GM18861 (cell line): Measurements from ENCODE around the gene IL17REL.

Experiments used
- ATAC-seq: cut with Tn5 transposase; IDR thresholded peaks from one replicate; pipeline ENCODE4 v1.9.1; 2021; ENCODE audit not compliant: unreplicated experiment

Gene IL17REL

DNA sequence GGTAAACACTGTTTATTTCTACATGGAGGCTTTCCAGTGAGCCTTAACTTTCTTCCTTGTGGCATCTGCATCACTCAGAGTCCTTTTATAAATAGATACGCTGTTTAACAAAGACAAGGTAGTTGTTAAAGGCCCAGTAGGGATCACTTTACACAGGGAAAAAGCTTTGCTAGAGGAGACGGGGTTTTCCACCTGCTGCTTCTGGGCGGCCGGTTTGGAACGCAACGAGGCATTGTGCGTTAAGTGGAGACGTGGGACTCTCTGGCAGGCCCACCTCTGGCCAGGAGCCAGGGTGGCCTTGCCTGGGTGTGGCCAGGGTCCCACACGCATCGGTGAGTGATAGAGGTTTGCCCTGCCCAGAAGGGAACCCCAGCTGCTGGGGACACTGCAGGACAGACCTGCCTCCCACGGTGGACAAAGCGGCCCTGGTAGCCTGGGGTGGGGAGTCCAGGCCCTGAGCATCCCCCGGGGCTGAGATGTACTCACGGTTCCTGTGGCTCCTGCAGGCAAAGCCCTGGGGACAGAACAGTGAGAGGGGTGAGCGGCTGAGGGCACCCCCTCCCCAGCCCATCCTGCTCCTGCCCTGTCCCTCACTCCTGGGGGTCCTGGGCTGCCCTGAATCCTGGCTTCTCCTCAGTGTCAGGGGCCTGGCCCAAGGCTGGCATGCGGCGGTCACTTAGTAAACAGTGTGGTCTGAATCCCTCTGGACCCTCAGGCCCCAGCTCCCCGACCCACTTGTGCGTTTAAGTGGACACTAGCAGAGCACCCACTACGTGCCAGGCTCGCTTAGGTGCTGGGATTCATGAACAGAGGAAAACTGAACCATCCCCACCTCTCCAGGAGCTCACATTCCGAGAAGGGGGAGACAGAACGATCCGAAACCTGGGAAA, 4.2 kb downstream of the IL17REL start:
- no peak for ATAC-seq

DNA sequence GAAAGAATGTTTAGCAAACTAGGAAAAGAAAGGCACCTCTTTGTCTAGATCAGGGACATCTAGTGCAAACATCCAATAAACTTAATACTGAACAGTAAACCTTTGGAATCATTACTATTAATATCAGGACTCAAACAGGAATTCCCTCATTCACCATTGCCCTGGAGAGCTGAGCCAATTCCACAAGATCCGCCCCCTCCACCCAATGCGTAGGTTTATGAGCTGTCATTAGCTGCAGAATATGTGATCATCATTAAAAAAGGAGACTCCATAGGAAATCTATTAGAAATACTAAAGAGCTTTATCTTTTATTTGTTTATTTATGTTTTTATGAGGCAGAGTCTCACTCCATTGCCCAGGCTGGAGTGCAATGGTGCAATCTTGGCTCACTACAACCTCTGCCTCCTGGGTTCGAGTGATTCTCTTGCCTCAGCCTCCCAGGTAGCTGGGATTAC, 5.5 kb downstream of the IL17REL start:
- no peak for ATAC-seq

DNA sequence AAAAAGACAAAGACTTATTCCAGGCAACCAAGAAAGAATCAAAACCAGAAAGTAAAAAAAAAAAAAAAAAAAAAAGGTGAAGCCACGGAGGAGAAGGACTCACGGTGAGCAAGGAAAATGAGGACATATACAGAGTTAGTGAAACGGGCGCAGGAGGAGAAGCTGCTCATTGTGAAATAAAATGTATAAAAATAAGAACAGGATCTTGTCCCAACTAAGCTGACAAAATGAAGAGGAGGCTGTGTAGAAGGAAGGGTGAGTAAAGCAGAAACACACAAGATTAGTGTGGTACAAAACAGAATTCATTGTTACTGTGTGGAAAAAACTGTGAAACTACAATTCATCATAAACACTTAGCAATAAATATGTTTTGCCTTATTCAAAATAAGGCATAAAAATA, 7.6 kb downstream of the IL17REL start:
- no peak for ATAC-seq

DNA sequence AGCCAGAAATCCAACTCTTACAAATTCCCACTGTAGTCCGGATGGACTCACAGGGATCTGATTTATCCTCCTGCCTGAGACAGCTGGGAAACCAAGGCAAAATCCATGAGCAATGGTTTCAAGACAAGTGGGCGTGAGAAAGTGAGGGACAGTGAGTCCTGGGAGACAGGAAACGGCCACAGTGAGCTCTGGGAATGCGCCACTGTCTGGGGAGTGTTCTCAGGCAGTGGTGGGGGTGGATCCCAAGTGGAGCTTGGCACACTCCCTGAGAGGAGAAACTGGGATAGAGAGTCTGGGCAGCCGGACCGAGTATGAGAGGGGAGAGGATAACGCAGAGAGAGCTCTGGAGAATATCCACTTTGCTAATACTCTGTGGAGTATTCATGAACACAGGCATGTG, 9.8 kb downstream of the IL17REL start:
- ATAC-seq, result no peak

DNA sequence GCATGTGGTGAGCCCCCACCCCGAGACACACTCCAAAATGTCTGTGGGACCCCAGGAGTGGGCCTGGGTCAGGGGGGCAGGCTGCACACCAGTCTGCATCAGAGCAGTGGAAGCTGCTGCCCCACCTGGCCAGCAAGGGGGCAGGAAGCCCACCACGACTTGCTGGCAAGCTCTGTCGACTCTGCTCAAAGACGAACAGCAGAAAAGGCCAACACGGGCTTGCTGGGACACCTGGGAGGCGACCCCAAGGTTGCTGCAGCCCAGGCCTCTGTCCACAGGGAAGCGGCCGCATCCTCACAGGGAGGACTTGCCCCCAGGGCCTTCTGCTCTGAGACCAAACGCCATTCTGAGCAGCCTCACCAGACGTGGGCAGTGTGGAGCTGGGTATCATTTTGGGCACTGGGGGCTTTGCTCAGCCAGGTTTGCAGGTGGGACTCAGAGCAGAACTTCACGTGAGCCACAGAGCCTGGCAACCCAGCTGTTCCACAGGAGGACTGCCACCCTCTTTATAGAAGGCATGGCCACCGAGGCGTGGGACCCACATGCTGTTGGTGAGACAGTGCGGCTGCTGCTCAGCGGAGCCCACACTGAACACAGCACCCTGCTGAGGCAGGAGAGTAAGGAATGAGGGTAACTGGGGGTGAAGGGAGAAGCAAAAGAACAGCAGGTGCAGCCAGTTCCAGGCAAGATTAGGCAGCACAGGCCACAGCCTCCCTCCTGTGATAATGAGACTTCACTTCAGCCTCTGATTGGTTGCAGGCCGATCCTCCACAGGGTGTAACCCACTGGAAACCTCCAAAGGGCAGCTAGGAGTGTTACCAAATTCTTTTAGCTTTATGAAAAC, 11.0 kb downstream of the IL17REL start:
- ATAC-seq, result no peak

DNA sequence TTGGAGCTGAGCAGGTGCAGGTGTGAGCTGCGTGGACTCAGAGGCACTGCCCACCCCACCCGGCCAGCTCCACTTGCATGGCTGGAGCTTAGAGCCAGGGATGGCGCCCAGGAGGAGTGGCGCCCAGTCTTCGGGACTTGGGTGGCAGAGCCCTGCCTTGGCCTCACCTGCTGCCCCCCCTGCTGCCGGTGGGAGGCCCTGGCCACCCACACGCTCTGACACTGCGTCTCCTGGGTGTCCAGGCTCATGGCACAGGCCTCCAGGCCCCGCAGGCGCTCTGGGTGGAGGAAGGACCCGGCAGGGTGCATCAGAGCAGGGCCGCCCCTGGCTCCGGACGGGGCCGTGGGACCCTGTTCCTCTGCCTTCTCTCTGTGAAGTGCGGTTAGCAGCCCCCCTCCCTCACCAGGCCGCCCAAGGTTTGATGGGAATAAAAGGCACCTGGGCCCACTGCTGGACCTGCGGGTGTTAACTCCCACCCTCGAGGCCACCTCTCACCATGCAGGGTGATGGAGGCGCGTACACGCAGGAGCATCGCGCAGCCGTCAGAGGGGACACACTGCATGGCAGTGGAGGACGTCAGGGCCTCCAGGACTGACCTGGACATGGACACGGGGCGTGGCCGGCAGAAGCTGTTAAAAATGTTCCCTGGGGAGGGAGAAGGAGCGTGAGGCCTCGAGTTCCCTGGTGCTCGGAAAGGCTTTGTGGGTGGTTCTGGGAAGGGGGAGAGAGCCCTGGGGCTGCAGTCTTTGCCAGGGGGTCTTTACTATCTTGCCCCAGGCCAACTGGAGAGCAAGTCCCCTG, 11.8 kb downstream of the IL17REL start:
- no peak for ATAC-seq

DNA sequence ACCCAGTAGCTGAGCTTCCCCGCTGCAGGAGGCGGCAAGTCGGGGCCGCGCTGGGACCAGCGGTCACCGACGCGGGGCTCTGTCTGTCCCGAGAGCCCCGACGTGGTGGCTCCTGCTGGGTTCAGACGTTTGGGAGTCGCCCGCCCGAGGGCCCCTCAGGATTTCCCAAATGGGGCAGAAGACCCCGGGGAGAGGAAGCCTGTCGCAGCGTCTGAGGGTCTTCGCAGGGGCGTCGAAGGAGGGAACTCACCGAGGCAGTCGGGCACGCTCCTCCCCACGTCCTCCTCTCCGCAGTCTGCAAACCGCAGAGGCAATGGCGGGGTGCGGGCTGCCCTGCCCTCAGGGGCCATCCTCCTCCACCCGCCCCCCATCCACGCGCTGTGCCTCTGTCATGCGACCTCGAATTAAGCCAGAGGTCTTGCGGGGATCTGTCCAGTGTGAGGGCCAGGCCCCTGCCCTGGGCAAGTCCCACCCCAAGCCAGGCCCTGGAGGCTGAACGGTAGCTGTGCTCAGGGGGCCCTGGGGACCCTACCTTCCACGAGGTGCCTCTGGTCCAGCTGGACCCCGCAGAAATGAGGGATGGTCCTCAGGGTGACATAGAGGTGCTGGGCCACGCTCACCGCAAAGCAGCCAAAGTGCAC, 12.5 kb downstream of the IL17REL start:
- ATAC-seq, result no peak

DNA sequence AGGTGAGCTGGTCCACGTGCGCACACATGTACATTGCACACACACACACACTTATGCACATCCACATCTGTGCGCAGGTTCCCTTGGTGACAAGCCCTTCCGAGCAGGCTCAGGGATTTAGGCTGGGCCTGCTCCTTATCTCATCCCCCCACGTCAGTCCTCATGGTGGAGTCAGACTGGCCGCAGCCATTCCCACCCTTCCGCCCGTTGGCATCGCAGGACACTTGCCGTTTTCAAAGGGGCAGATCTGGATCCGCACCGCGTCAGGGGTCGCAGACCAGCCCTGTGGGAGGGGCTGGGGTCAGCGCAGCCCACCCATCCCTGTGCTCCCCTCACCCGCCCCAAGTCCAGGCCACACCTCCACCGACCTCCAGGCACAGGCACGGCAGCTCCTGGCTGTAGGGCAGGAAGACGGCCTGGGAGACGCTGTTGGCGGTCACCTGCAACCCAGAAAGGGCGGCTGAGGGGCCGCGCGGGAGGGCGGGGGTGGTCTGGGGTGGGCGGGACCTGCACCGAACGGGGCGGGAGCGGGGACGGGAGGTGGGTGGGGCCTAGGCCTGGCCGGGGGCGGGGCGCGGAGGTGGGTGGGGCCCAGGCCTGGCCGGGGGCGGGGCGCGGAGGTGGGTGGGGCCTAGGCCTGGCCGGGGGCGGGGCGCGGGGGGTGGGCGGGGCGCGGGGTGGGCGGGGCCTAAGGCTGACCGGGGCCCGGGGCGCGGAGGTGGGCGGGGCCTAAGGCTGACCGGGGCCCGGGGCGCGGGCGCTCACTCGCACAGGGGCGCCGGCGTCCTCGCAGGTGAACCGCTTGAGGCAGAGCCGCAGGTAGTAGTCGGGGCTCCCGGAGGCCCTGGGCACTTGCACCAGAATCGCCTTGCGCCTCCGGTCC, 13.3 kb downstream of the IL17REL start:
- no peak for ATAC-seq

DNA sequence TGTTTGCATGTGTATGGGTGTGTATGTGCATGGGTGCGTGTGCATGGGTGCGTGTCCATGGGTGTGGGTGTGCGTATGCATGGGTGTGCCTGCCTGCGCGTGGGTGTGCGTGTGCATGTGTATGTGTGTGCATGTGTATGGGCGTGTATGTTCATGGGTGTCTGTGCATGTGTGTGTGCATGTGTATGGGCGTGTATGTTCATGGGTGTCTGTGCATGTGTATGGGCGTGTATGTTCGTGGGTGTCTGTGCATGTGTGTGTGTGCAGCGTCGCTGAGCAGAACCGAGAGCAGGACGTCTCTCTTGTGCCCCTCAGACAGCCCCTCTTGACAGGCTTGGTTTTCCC, 13.9 kb downstream of the IL17REL start:
- no peak for ATAC-seq

DNA sequence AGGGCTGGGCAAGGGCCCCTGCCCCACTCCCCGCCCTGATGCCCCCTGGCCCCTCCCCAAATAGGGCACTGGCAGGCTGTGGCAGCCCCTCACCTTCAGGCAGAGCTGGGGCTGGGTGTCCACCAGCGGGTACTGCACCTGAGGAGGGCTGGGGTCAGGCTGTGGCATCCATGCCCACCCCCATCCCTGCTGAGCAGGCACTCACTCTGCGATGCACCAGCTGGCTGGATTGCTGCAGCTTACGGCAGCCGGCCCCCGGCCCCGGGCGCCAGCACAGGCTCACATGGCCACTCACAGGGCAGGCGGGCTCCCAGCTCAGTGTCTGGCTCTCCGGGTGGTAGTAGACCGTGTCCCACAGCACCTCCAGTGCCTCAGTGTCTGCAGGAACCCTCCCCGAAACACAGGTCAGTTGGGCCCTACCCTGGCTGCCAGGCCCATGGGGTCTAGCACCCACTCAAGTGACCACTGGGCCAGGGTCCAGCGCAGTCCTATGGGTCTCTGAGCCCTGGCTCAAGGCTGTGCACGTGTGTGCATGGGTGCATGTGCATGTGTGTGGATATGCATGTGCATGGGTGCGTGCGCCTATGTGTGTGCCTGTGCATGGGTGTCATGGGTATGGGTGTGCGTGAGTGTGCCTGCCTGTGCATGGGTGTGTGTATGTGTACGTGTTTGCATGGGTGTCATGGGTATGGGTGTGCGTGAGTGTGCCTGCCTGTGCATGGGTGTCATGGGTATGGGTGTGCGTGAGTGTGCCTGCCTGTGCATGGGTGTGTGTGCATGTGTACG, 14.4 kb downstream of the IL17REL start:
- no peak for ATAC-seq

DNA sequence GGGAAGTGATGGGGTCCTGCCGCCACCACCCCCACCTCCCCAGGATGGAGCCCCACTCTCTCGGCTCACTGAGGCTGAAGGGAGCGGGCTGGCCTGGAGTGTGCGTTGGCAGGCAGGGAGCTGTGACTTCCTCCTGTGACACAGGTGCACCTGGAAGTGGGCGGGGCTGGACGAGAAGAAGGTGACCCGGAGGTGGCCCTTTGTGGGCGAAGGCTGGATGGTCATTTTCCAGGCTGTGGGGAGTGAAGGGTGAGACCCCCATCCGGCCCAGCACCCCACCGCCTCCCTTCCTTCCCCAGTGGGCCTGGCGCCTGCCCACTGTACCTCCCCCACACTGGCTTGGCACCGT, 15.3 kb downstream of the IL17REL start:
- ATAC-seq, result no peak

DNA sequence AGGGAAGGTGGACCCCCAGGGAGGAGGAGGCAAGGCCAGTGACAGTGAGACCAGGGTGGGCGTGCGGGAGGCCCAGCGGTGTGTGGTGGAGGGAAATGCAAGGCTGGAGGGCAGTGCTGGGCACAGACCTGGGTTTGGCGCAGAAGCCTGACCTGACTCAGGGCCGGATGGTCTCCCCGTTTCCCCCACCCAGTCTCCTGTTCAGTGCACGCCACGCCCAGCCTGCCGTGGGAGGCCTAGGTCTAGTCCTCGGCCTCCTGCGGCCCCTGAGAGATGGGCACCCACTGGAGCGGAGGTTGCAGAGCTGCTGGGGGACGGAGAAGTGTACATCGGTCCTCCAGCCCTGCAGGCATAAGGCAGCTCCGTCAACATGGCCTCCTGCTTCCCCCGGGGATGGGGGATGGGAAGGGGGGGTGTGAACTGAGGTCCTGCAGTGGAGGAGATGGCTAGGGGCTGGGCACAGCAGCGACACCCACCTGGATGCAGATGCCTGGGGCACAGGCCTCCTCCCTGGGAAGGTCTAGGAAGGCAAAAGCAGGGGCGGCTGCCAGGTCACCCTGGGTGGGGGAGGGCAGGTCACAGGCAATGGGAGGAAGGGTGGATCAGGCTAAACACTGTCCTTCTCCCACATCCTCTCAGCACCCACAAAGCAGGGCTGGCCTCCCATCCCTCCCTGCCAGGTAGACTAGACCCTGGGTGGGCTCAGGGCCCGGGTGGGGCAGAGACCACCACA, 15.9 kb downstream of the IL17REL start:
- ATAC-seq, result no peak

DNA sequence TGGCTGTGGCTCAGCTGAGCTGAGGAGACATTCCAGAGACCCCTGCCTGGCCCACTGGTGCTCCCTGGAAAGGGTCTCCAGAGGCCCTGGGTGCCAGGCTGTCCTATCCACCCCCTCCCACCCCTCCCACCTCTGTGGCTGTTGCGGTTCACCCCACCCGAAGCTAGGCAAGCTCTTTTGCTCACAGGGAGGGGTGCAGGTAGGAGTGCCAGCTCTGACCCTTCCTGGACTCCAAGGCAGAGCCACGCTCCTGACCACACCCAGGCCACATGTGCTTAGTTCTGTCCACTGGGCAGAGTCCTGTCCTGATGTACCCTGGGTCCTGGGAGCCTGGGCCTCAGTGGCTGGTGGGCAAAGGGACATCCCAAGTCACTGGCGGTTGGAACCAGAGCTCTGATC, 16.4 kb downstream of the IL17REL start:
- ATAC-seq, result no peak

DNA sequence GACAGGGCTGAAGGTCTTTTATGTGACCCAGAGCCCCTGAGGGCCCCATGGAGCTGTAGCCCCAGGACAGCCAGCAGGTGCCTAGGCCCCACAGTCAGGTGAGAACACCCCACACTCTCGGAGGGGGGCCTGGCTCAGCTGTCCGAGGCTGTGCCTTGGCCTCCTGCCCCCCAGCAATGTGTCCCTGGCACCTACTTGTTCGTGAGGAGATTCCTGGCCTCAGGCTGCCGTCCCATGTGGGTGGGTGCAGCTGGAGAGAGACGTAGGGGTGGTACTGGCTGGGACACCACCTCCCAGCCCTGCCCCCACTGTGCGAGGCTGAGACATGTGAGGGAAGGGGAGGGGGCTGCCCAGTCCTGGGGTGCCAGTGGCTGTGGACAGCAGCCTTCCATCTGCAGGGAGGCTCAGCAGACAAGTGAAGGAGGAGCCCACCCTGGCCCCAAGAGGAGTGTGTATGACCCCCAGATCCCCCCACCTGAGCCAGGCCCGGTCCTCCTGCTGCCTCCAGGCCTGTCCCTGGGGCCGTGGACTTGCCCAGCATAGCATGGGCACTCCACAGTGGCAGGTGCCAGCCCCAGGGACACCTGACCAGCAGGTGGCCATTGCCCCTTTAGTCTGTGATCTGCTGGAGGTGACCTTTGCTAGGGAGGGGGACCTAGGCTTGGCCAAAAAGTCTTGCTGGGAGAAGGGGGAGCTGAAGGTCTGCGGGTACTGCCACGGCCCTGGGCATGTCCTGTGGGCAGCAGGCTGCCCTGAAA, 17.0 kb downstream of the IL17REL start:
- ATAC-seq, result no peak

DNA sequence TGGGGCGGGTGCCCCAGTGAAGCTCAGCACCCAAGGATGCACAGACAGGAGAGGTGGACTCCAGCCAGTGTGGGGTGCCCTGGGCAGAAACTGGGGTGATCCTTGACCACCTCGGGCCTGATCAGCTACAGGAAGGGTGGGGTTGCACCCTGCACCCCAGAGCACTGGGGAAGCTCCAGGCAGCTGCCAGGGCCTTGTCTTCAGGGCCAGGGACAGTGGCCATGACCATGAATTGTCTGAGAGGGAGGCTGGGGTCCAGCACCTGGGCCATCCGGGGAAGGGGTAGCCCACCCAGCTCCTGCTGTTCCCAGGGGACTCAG, 17.6 kb downstream of the IL17REL start:
- ATAC-seq, result no peak

DNA sequence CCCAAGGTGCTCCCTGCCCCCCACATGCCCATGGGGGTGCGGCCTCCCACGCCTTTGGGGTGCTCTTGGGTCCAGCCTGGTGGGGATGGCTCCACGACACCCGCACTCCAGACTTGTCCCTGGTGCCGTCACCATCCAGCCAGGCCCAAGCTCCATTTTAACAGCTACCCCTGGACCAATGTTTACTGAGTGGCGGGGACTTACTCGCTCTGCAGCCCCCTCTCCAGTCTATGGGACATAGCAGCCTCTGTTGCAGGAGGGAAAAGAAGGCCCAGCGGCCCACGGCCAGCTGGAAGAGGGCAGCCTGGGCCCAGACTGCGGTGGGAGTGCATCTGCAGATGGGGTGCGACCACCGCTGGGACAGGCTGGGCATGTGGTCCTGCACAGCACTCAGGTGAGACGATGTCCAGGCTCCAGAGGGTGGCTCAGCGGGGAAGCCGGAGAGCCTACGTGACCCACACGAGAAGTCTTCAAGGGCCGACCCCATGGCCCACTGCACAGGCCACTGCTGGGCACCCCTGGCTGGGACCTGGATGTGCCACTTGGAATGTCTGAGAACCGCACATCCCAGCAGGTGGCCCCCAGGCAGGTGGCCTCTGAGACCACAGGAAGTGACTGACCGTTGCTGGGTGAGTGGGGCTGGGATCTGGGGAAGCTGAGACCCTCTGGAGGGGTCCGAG, 18.1 kb downstream of the IL17REL start:
- no peak for ATAC-seq

DNA sequence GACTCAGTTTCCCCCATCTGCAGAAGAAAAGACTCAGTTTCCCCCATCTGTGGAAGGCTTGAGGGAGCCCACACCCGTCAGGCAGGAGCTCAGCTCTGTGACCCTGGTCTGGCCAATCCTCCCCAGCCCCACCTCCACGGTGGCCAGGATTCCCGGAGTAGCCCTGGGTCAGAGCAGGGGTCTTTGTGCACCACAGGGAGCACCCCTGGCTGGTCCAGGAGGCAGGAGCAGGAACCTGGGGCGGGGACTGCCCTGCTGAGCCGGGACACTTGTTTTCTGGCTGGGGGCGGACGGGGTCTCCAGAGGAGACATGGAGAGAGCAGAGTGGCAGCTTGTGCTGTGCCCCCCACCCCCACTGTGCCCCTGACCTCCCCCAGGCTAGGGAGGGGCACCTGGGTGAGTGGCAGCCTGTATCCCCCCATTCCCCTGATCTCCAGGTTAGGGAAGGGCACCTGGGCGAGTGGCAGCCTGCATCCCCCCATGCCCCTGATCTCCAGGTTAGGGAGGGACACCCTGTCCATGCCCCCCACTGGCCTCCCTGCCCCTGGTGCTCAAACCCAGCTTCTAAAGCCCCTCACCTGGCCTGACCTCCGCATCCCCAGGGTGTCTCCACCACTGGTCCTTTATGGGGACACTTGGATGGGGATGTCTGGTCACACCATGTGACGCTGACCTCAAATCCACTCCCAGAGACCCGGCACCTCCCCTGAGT, 18.8 kb downstream of the IL17REL start:
- ATAC-seq, result no peak
